WTC11 (cell line): ENCODE results near the gene TOB1. TPM values are rescaled to one million over a fixed set of nuclear protein-coding genes. Genes with fewer than 3 reads are reported as not detected.

Experiments
- ATAC-seq: fragments of 200-7000 bp; cut with Tn5 transposase; 2 replicates; pipeline ENCODE4 v1.10.0; 2021; ENCODE audit warnings: mild to moderate bottlenecking, moderate library complexity
- CTCF ChIA-PET: fragments of 300-600 bp; sonication (Branson Sonifier 250); formaldehyde crosslinking; loops from one replicate; lab custom pipeline; 2021; ENCODE audit warnings: antibody characterized with exemption; lab: Charles Lee
- POLR2A ChIA-PET: fragments of 350-600 bp; sonication (Branson Sonifier 250); formaldehyde crosslinking; loops from one replicate; lab custom pipeline; 2021; ENCODE audit warnings: antibody characterized with exemption; lab: Charles Lee
- DNase-seq: peaks from one replicate; pipeline ENCODE4 v3.0.0; 2021; ENCODE audit warnings: low spot score
- H3K27ac Mint-ChIP-seq: 2 replicates; pipeline ENCODE4 v1.8.0; 2021; ENCODE audit warnings: mixed read lengths
- H3K27me3 Mint-ChIP-seq: 2 replicates; pipeline ENCODE4 v1.8.0; 2021; ENCODE audit warnings: low read depth, mild to moderate bottlenecking, moderate library complexity, mixed read lengths
- H3K36me3 Mint-ChIP-seq: 2 replicates; pipeline ENCODE4 v1.8.0; 2021; ENCODE audit warnings: mixed read lengths
- H3K4me1 Mint-ChIP-seq: 2 replicates; pipeline ENCODE4 v1.8.0; 2022; ENCODE audit warnings: mixed read lengths
- H3K4me3 Mint-ChIP-seq: 2 replicates; pipeline ENCODE4 v1.8.0; 2021; ENCODE audit warnings: mild to moderate bottlenecking, moderate library complexity, mixed read lengths
- H3K9me3 Mint-ChIP-seq: 2 replicates; pipeline ENCODE4 v1.8.0; 2021; ENCODE audit warnings: mixed read lengths
- AFF4 ChIP-seq: sonication (generic); formaldehyde crosslinking; IDR thresholded peaks from 2 replicates; pipeline ENCODE4 v1.8.1; 2023; ENCODE audit warnings: mild to moderate bottlenecking, missing genetic modification reagents, borderline replicate concordance
- AR ChIP-seq: fragments of 250-450 bp; sonication (Bioruptor Pico); IDR thresholded peaks from 2 replicates; pipeline ENCODE4 v1.9.0; 2021; ENCODE audit warnings: mild to moderate bottlenecking
- ATF2 ChIP-seq: sonication (generic); formaldehyde crosslinking; IDR thresholded peaks from 2 replicates; pipeline ENCODE4 v1.8.1; 2022; ENCODE audit warnings: low read depth, missing genetic modification reagents, borderline replicate concordance
- CREB1 ChIP-seq: sonication (generic); formaldehyde crosslinking; IDR thresholded peaks from 2 replicates; pipeline ENCODE4 v1.8.0; 2023; ENCODE audit warnings: mild to moderate bottlenecking, missing genetic modification reagents
- E2F1 ChIP-seq: sonication (generic); formaldehyde crosslinking; IDR thresholded peaks from 2 replicates; pipeline ENCODE4 v1.8.0; 2022; ENCODE audit warnings: mild to moderate bottlenecking, missing genetic modification reagents
- ESRRA ChIP-seq: sonication (generic); formaldehyde crosslinking; IDR thresholded peaks from 2 replicates; pipeline ENCODE4 v1.8.1; 2022; ENCODE audit warnings: mild to moderate bottlenecking, missing genetic modification reagents, borderline replicate concordance
- FOXJ3 ChIP-seq: sonication (generic); formaldehyde crosslinking; IDR thresholded peaks from 2 replicates; pipeline ENCODE4 v1.9.0; 2021; ENCODE audit warnings: missing genetic modification reagents, mild to moderate bottlenecking, borderline replicate concordance
- FOXP4 ChIP-seq: sonication (generic); formaldehyde crosslinking; IDR thresholded peaks from 2 replicates; pipeline ENCODE4 v1.8.0; 2022; ENCODE audit warnings: mild to moderate bottlenecking, missing genetic modification reagents
- GABPB1 ChIP-seq: sonication (generic); formaldehyde crosslinking; IDR thresholded peaks from 2 replicates; pipeline ENCODE4 v1.8.1; 2023; ENCODE audit warnings: mild to moderate bottlenecking, missing genetic modification reagents
- IRF2 ChIP-seq: sonication (generic); formaldehyde crosslinking; IDR thresholded peaks from 2 replicates; pipeline ENCODE4 v1.8.0; 2022; ENCODE audit warnings: low read depth, missing genetic modification reagents, borderline replicate concordance
- JUN ChIP-seq: sonication (generic); formaldehyde crosslinking; IDR thresholded peaks from 2 replicates; pipeline ENCODE4 v1.8.0; 2023; ENCODE audit warnings: mild to moderate bottlenecking, missing genetic modification reagents
- MYBL2 ChIP-seq: sonication (generic); formaldehyde crosslinking; IDR thresholded peaks from 2 replicates; pipeline ENCODE4 v1.8.1; 2023; ENCODE audit warnings: mild to moderate bottlenecking, moderate library complexity, missing genetic modification reagents
- NFATC4 ChIP-seq: fragments of 250-450 bp; sonication (Bioruptor Pico); IDR thresholded peaks from 2 replicates; pipeline ENCODE4 v1.9.0; 2021; ENCODE audit warnings: mild to moderate bottlenecking
- NFE2L1 ChIP-seq: sonication (generic); formaldehyde crosslinking; IDR thresholded peaks from 2 replicates; pipeline ENCODE4 v1.8.1; 2023; ENCODE audit warnings: missing genetic modification reagents
- NFYB ChIP-seq: sonication (generic); formaldehyde crosslinking; conservative IDR thresholded peaks from 2 replicates; pipeline ENCODE4 v1.8.0; 2022; ENCODE audit warnings: low read depth, missing genetic modification reagents
- SOX15 ChIP-seq: fragments of 250-450 bp; sonication (Bioruptor Pico); IDR thresholded peaks from 2 replicates; pipeline ENCODE4 v1.9.0; 2021; ENCODE audit warnings: mild to moderate bottlenecking
- TCF7 ChIP-seq: sonication (generic); formaldehyde crosslinking; IDR thresholded peaks from 2 replicates; pipeline ENCODE4 v1.8.0; 2022; ENCODE audit warnings: mild to moderate bottlenecking, low read depth, missing genetic modification reagents, moderate library complexity
- TEAD4 ChIP-seq: sonication (generic); formaldehyde crosslinking; IDR thresholded peaks from 2 replicates; pipeline ENCODE4 v1.8.0; 2022; ENCODE audit warnings: mild to moderate bottlenecking, missing genetic modification reagents
- TP53 ChIP-seq: sonication (generic); formaldehyde crosslinking; IDR thresholded peaks from 2 replicates; pipeline ENCODE4 v1.8.1; 2023; ENCODE audit warnings: mild to moderate bottlenecking, missing genetic modification reagents
- USF1 ChIP-seq: sonication (generic); formaldehyde crosslinking; IDR thresholded peaks from 2 replicates; pipeline ENCODE4 v1.8.0; 2022; ENCODE audit warnings: mild to moderate bottlenecking, missing genetic modification reagents
- ZBTB21 ChIP-seq: sonication (generic); formaldehyde crosslinking; IDR thresholded peaks from 2 replicates; pipeline ENCODE4 v1.8.1; 2023; ENCODE audit warnings: mild to moderate bottlenecking, missing genetic modification reagents, borderline replicate concordance
- ZNF121 ChIP-seq: sonication (generic); formaldehyde crosslinking; IDR thresholded peaks from 2 replicates; pipeline ENCODE4 v1.8.0; 2023; ENCODE audit warnings: missing genetic modification reagents
- ZNF219 ChIP-seq: sonication (generic); formaldehyde crosslinking; IDR thresholded peaks from 2 replicates; pipeline ENCODE4 v1.8.0; 2023; ENCODE audit warnings: missing genetic modification reagents, mild to moderate bottlenecking, borderline replicate concordance
- ZSCAN18 ChIP-seq: fragments of 250-450 bp; sonication (Bioruptor Pico); IDR thresholded peaks from 2 replicates; pipeline ENCODE4 v2.1.2; 2022; ENCODE audit warnings: mild to moderate bottlenecking, moderate library complexity
- total RNA-seq: library from RNA; stranded (reverse); gene quantifications from 3 replicates; pipeline ENCODE4 v1.2.3, GENCODE V29; 2021

TOB1 gene
- total RNA-seq, 1 experiment from 2014 or later, result 36.0 TPM

GRCh38 chr17:50855708-50856330 is 10.3 kb downstream of the TOB1 start (continued):
- TF ChIP-seq AR (CRISPR knock-in tag) (no peak), ZBTB21 (CRISPR knock-in tag) (no peak), IRF2 (CRISPR knock-in tag) (no peak), ZNF219 (no peak), GABPB1 (CRISPR knock-in tag) (no peak), NFE2L1 (no peak)

- Mint-ChIP-seq H3K4me3 (no peak overlapping the region), H3K27ac (no peak overlapping the region), H3K4me1 (peaks cover 11% of the 10 kb centered on the region), H3K9me3 (no peaks in the 10 kb centered on the region), H3K27me3 (no peaks in the 10 kb centered on the region; the same call in 1 of the 2 replicates), H3K36me3 (no peaks in the 10 kb centered on the region)
- no peak for DNase-seq
- ChIA-PET CTCF (interaction anchor here (0.8 to 3.7 kb wide), 8 partner anchors 10 to 102 kb away, joined by 3 to 80 read pairs (median 10); partner anchors contain the start of gene TOB1), POLR2A (interaction anchor here (0.6 to 0.9 kb wide), 2 partner anchors 12 to 78 kb away, joined by 3 to 4 read pairs; partner anchors contain the start of gene TOB1)
- no peak for ATAC-seq
- no peak for TF ChIP-seq FOXJ3 (CRISPR knock-in tag)
- TF ChIP-seq ZNF121 (CRISPR knock-in tag), result no peak
- TF ChIP-seq JUN (CRISPR knock-in tag), result no peak
- no peak for TF ChIP-seq SOX15
- no peak for TF ChIP-seq ESRRA
- TF ChIP-seq USF1 (CRISPR knock-in tag), result no peak
- TF ChIP-seq TCF7 (CRISPR knock-in tag), result no peak
- no peak for TF ChIP-seq E2F1
- TF ChIP-seq AFF4, result no peak
- no peak for TF ChIP-seq CREB1
- no peak for TF ChIP-seq ATF2 (CRISPR knock-in tag)
- no peak for TF ChIP-seq TP53 (CRISPR knock-in tag)
- TF ChIP-seq NFYB (CRISPR knock-in tag), result no peak
- TF ChIP-seq MYBL2 (CRISPR knock-in tag), result no peak
- TF ChIP-seq NFATC4, result no peak
- no peak for TF ChIP-seq IRF2 (CRISPR knock-in tag)
- TF ChIP-seq ZSCAN18 (CRISPR knock-in tag), result no peak
- TF ChIP-seq TEAD4, result no peak
- no peak for TF ChIP-seq FOXP4
These were observed 12.4 kb downstream of the TOB1 start for GRCh38 chr17:50853781-50854180.
